Measurements from ENCODE around the gene ANKRD34A.
A peak's percentile ranks its signal among the peaks of the same experiment; 100 is the strongest.

ANKRD34A gene

DNA sequence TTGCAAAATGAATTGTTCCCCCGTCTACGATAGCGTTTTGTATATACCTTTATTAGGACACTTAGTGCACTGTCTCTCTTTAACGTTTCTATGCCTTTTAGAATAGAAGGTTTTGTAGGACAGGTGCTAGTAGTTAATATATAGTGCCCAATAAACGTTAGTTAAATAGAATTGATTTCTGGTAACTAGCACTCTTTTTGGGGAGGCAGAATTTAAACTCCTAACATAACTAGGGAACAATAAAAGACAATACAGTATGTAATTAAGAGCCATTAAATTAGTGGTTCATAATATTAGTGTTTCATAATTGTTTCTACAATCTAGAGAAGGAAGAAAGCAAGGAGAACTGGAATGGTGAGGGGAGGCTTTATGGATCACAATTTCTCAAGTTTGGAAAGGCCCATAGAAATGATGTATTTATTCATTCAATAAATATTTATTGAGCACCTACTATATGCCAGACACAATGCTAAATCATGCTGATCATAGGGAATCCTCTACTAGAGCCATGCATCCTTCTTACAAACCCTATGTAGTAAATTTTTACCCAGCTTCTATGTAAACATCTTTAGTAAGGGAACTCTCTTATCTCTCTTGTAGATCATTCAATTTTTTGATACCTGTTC is 857 bp upstream of the ANKRD34A start:
- DNase-seq (ENCODE audit: low read depth): no peak

GRCh38 chr1:145963265-145964019 is 933 bp downstream of the ANKRD34A start:
- DNase-seq (ENCODE audit: low read depth): no peak

DNA sequence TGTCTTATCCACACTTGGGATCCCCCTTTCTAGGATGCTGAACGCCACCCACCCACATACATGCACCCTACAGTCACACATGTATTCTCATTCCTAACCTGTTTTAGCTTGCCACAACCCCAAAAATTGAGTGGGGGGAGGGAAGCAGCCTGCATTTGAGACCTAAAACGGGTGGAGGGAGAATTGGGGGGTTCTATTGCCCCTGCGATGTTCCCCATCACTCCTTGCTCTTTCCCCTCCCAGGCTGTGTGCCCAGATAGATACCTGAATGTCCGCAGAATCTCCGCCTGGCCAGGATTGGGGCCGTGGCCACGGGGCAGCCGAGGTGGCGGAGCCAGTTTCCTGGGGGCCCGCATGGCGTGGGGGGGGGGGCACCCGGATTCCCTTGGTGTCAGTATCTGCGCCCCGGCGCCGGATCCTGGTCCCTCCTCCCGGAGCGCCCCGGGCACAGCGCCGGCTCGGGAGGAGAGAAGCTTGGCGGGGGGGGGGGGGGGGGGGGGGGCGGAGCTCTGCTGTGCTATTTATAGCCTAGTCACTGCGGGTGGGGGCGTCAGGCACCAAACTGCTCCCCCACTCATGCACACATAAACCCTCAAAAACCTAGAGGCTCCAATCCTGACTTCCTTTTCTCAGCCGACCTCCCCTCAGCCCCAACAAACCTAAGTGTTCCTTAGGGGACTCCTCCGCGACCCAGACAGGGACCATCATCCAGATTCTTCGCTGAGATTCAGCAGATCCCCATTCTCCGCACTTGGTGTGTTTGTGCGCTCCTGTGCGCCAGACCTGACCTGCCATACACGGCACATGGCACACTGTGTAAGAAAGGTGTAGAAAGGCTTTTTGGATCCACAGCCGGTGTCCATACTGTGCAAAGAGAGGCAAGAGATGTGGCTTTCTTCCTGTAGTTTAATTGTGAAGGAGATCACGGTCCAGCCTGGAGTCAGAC is 1.9 kb downstream of the ANKRD34A start:
- peak; percentile 29 for DNase-seq (ENCODE audit: low read depth)

DNA sequence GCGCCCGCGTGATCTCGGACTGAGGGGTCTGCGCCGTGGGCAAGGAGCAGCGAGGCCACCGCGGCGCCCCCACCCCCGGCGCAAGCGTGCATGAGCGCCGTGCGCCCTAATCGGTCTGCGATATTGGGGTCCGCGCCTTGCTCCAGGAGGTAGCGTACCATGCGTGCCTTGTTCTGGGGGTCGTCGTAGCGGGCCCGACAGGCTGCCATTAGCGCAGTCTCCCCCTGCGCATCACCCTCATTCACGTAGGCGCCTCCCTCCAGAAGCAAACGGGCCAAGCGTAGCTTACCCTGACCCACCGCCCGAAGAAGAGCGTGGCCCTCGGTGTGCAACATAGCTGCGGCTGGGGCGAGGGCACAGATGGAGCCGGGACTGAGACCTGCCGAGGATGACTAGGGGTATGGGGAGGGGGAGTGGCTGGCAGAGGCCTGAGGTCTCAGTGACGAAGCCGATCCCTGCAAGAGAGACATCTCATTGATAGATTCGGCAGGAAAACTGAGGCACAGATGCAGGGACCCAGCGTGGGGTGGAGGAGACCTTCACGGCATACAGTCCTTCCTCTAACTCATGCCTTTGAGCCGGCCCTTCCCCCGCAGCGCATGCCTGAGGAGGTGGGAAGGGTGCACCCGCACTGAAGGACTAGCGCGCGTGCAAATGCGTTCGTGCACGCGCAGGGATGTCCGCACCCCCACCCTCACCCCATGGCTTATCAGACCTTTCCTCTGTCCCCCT is 2.8 kb downstream of the ANKRD34A start:
- no peak for DNase-seq (ENCODE audit: low read depth)

DNA sequence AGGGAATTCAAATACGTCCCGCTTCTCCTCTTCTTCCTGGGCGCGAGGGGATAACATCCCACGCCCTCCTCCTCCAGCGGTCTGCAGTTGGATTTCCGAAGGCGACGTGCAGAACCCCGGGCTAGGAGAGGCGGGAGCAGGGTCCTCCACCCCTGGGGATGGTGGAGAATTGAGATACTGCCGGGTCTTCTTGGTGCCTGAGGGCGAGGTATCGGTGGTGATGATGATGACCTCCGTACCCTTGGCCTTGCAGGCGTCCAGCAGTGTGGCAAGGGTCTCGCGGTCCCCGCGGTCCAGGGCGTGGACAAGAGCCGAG is 3.3 kb downstream of the ANKRD34A start:
- no peak for DNase-seq (ENCODE audit: low read depth)

DNA sequence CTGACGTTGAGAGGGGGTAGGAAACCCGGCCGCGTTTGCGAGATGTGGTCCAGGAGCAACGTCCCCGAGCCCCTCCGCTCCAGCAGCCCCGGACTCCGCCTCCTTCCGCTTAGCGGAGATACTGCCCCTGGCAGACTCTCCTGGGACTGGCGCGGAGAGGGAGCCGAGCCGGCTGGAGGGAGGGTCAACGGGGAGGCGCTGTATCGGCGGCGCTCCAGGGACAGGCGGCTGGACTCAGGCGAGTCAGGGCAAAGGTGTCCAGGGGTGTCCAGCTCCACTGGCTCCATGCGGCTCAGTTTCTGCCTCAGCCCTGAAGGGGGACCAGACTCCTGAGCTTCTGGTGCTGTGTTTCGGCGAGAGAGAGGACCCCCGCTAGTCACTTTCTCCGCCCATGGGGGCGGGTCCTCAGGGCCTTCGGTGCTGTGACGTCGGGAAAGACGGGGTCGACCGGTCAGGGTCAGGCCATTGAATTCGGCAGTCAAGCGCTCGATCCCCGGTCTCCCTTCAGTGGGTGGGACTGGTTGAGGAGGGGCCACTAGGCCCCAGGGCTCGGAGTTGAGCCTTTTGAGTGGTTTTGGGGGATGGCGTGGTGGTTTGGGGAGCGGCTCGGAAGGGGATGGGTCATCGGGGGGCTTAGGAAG is 3.8 kb downstream of the ANKRD34A start:
- DNase-seq (ENCODE audit: low read depth): peak; percentile 56

- no peak for DNase-seq (ENCODE audit: low read depth)
These were observed 4.4 kb downstream of the ANKRD34A start for GRCh38 chr1:145959957-145960467.

DNA sequence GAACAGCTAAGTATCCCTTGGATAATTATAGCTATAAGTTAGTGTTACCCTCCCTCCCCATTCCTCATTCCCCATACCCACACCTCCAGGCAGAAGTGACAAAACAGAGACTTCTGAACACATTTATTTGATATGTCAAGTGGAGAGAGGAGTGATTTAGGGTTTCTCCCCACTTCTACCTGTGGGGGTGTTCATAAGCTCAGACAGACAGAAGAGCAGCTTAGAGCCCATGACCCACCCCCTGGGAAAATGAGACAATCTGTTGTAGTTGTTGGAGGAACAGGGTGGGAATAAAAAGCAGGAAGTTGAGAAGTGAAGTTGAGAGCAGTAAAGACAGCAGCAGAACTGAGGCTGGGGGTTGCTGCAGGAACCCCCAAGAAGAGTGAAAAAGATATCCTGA is 5.0 kb downstream of the ANKRD34A start:
- DNase-seq (ENCODE audit: low read depth): no peak

- DNase-seq (ENCODE audit: low read depth): no peak
These were observed 5.6 kb downstream of the ANKRD34A start for GRCh38 chr1:145958734-145959133.

GRCh38 chr1:145957443-145958319 is 6.7 kb downstream of the ANKRD34A start, which contains the start of gene LIX1L:
TSS of gene LIX1L (minus strand) at chr1:145958017. CDS start at chr1:145957927, 90 bp downstream.
- peak; percentile 93 for DNase-seq (ENCODE audit: low read depth)

GRCh38 chr1:145956781-145957442 is 7.5 kb downstream of the ANKRD34A start:
- DNase-seq (ENCODE audit: low read depth): no peak

GRCh38 chr1:145956361-145956760 is 8.0 kb downstream of the ANKRD34A start:
- no peak for DNase-seq (ENCODE audit: low read depth)

DNA sequence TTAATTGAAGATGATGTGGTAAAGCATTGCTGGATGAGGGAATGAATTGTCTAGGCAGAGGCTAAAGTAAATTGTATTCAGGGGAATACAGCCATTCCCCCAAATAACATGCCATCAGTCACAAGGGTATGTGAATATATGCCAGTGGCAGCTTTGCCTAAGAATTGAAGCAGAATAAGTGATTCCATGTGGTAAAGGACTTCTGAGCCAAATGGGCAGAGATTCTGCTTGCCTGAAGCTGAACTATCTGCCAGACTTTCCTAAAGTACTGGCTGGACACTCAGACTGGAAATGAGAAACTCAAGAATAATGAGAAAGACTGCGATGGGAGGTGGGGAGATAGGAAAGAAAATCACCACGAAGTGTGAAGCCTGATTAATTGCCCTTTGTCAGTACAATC is 8.9 kb downstream of the ANKRD34A start:
- DNase-seq (ENCODE audit: low read depth): no peak

DNA sequence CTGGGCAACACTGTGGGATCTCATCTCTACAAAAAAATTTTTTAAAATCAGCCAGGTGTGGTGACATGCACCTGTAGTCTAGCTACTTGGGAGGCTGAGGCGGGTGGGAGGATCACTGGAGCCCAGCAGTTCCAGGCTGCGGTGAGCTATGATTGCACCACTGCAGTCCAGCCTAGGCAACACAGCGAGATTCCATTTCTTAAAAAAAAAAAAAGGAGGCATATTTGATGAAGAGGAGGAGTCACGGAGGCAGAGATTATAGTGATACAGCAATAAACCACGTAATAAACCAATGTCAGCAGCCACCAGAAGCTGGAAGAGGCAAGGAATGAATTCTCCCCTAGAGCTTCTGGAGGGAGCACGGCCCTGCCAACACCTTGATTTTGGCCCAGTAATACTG is 10.5 kb downstream of the ANKRD34A start:
- no peak for DNase-seq (ENCODE audit: low read depth)

- DNase-seq (ENCODE audit: low read depth): no peak
These were observed 11.5 kb downstream of the ANKRD34A start for GRCh38 chr1:145952903-145953302.

DNA sequence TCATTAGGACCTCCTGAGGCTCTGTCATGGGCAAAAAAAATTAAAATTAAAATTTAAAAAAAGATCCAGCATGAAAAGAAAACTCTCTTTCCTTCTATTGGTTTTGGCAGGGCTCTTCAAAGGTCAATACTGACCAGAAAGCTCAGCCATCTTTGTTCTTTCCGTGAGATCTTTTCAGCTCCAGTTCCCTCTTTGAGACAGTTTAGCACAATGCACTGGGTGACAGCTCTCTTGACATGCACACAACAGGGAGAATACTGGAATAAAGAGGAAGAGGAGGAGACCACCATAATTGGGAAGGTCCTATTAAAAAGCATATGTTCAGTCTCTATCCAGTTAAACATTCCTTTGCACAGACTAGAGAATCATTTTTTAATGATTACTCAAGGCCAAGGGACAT is 12.8 kb downstream of the ANKRD34A start:
- no peak for DNase-seq (ENCODE audit: low read depth)

- DNase-seq (ENCODE audit: low read depth): no peak
These were observed 15.2 kb downstream of the ANKRD34A start for GRCh38 chr1:145949219-145949618.

DNA sequence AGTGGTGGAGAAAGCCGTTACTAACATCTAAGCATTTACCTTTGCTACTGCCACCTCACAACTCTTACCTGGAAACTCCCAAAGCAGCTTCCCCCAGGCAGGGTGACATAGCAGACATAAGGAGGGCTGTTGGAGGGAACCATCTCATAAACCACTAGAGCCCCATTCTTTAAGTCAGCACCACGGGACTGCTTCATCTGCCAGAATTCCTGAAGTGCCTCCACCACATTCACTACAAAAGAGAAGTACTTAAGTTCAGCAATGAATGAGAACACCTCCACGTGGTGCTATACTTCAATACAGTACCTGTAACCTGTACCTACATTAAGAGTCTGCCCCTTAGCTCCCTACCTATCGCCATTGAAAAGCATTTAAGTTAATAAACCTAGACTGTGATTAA is 16.8 kb downstream of the ANKRD34A start:
- DNase-seq (ENCODE audit: low read depth): no peak

DNA sequence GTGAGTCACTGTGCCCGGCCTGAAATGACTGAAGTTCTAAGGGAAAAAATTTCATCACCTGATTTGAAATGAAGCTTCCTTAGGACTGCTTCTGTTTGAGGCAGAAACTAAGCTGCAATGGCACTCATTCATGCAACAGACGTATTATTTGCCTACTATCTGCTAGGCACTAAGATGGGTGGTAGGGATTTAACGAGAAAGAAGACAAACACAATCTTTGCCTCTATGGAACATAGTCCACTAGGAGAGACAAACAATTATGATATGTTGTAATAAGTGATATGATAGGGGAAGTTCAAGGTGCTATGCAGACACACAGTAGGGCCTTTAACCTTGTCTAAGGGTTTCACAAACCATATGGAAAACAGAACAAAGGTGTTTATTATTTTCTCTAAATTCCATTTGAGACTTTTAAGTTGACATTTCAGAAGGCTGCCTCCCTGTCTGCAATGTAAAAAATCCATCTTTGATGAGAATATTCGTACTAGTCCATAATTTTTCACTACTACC is 17.8 kb downstream of the ANKRD34A start:
- DNase-seq (ENCODE audit: low read depth): no peak

DNA sequence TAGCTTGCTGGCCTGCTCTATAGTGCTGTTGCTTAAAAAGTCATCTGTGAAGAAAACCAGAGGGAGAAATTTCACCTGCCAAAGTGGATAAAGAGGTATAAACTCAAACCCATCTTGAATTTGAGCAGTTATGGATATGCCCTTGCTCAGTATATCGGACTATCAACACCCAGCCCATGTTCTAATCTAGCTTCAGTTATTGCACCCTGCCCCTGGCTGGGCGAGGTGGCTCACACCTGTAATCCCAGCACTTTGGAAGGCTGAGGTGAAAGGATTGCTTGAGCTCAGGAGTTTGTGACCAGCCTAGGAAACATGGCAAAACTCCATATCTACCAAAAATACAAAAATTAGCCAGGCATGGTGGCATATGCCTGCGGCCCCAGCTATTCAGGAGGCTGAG is 19.8 kb downstream of the ANKRD34A start:
- no peak for DNase-seq (ENCODE audit: low read depth)

Measured in T-helper 22 cell (primary cell).